Stimulated activated CD4-positive, alpha-beta T cell treated with anti-CD3 and anti-CD28 coated beads, Interleukin-4, amount 100 ng/mL, for 1 hour (primary cell): ENCODE results near the gene MESD.

Source experiments
- DNase-seq: peaks from one replicate; pipeline ENCODE4 v3.0.0-alpha.2; 2020

Gene MESD

GRCh38 chr15:80989518-80990478 is at the start of gene MESD:
TSS of gene MESD (minus strand) at chr15:80989819. CDS start at chr15:80989791, 28 bp downstream.
- DNase-seq = peak; percentile 99

GRCh38 chr15:81038975-81039607 is 49.5 kb upstream of the MESD start:
- DNase-seq = no peak

GRCh38 chr15:81037952-81038743 is 48.5 kb upstream of the MESD start:
- no peak for DNase-seq

GRCh38 chr15:81033508-81033907 is 43.9 kb upstream of the MESD start:
- no peak for DNase-seq

- DNase-seq = no peak
Observed at GRCh38 chr15:81032818-81033217, 43.2 kb upstream of the MESD start.

- DNase-seq = no peak
Observed at GRCh38 chr15:81032355-81032754, 42.7 kb upstream of the MESD start.

- no peak for DNase-seq
Observed at GRCh38 chr15:81031203-81031602, 41.6 kb upstream of the MESD start.

GRCh38 chr15:81030301-81030750 is 40.7 kb upstream of the MESD start:
- DNase-seq = no peak

- no peak for DNase-seq
Observed at GRCh38 chr15:81029414-81030300, 40.0 kb upstream of the MESD start.

GRCh38 chr15:81026836-81027599 is 37.4 kb upstream of the MESD start:
- DNase-seq = no peak

- no peak for DNase-seq
Observed at GRCh38 chr15:81025721-81026370, 36.2 kb upstream of the MESD start.

GRCh38 chr15:81024936-81025335 is 35.3 kb upstream of the MESD start:
- DNase-seq = no peak

- no peak for DNase-seq
Observed at GRCh38 chr15:81024265-81024872, 34.8 kb upstream of the MESD start.

- no peak for DNase-seq
Observed at GRCh38 chr15:81023483-81024264, 34.1 kb upstream of the MESD start.

- DNase-seq = no peak
Observed at GRCh38 chr15:81021321-81021720, 31.7 kb upstream of the MESD start.

- no peak for DNase-seq
Observed at GRCh38 chr15:81018197-81018596, 28.6 kb upstream of the MESD start.

- no peak for DNase-seq
Observed at GRCh38 chr15:81016489-81017068, 27.0 kb upstream of the MESD start.

- no peak for DNase-seq
Observed at GRCh38 chr15:81015621-81016488, 26.2 kb upstream of the MESD start.
